A673 (cell line): ENCODE results near the gene DCAF8L2.

ENCODE experiments used
- CTCF ChIP-seq: fragments of 300-800, 200-600 bp; sonication (generic); conservative IDR thresholded peaks from 2 replicates; pipeline ENCODE4 v1.5.1; 2017; ENCODE audit warnings: low read depth, mild to moderate bottlenecking, antibody characterized with exemption, low read length, moderate library complexity, mixed read lengths
- EZH2 ChIP-seq: fragments of 200-600 bp; sonication (generic); IDR thresholded peaks from 2 replicates; pipeline ENCODE4 v1.6.1; 2017; ENCODE audit warnings: borderline replicate concordance, low read depth, mild to moderate bottlenecking, mixed read lengths, antibody characterized with exemption, low read length; ENCODE audit not compliant: poor library complexity, severe bottlenecking

- TF ChIP-seq CTCF (no peak), EZH2 (no peak)
These were observed 90.6 kb downstream of the DCAF8L2 start for GRCh38 chrX:27680726-27681125.
